ENCODE results near the gene TPX2.

DNA sequence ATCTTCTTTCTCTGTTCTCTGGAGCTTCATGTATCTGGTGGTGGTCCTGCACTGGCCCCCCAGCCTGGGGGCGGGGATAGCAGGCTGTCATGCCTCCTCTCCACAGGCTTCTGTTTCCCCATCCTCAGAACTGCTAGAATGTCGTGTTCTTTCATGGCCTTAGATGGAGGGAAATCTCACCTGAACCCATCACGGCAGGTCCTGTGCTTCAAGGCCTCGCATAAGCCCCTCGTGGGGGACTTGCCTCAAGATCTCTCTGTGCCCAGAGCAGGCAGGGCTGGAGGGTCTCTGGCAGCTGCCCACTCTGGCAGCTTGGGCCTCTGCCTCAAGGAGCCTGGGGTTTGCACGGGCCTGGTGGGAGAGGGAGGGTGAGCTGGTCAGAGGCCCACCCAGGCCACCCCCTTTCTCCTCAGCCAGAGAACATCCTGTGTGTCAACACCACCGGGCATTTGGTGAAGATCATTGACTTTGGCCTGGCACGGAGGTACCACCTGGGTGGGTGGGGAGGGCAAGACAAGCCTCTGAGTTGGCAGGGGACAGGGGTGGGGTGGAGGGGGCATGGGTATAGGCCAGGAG lies 91.4 kb downstream of the TPX2 start:
- TF ChIP-seq, protein P1, sequence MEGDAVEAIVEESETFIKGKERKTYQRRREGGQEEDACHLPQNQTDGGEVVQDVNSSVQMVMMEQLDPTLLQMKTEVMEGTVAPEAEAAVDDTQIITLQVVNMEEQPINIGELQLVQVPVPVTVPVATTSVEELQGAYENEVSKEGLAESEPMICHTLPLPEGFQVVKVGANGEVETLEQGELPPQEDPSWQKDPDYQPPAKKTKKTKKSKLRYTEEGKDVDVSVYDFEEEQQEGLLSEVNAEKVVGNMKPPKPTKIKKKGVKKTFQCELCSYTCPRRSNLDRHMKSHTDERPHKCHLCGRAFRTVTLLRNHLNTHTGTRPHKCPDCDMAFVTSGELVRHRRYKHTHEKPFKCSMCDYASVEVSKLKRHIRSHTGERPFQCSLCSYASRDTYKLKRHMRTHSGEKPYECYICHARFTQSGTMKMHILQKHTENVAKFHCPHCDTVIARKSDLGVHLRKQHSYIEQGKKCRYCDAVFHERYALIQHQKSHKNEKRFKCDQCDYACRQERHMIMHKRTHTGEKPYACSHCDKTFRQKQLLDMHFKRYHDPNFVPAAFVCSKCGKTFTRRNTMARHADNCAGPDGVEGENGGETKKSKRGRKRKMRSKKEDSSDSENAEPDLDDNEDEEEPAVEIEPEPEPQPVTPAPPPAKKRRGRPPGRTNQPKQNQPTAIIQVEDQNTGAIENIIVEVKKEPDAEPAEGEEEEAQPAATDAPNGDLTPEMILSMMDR (IDR thresholded peaks at IDR 0.05), result no peak
- TF ChIP-seq POLR2A (IDR thresholded peaks at IDR 0.05) (no peak), POLR2AphosphoS5 (IDR thresholded peaks at IDR 0.05) (no peak)
